ENCODE results near the gene RBKS. TPM values are rescaled to one million over a fixed set of nuclear protein-coding genes. Genes with fewer than 3 reads are reported as not detected.

The RBKS gene
- total and polyA plus RNA-seq, 2 donors from 2014 or later = 10.3 to 28.7 TPM

- no peaks in the 10 kb centered on the region for H3K9me3 ChIP-seq (ENCODE audit: control insufficient read depth in 2 of 3, insufficient read depth in 1 of 3, low read length in 3 of 3)
- TF ChIP-seq, protein P1, sequence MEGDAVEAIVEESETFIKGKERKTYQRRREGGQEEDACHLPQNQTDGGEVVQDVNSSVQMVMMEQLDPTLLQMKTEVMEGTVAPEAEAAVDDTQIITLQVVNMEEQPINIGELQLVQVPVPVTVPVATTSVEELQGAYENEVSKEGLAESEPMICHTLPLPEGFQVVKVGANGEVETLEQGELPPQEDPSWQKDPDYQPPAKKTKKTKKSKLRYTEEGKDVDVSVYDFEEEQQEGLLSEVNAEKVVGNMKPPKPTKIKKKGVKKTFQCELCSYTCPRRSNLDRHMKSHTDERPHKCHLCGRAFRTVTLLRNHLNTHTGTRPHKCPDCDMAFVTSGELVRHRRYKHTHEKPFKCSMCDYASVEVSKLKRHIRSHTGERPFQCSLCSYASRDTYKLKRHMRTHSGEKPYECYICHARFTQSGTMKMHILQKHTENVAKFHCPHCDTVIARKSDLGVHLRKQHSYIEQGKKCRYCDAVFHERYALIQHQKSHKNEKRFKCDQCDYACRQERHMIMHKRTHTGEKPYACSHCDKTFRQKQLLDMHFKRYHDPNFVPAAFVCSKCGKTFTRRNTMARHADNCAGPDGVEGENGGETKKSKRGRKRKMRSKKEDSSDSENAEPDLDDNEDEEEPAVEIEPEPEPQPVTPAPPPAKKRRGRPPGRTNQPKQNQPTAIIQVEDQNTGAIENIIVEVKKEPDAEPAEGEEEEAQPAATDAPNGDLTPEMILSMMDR (IDR thresholded peaks at IDR 0.05; ENCODE audit: borderline replicate concordance, extremely low read depth, insufficient read depth) = no peak
- no peak for FAIRE-seq
- no peak for DNase-seq
- no peaks in the 10 kb centered on the region for H3K27me3 ChIP-seq (ENCODE audit: control insufficient read depth, insufficient read depth, low read length)
- peaks cover 0 to 3% (median 2%) of the 10 kb centered on the region in 3 donors for H3K36me3 ChIP-seq (ENCODE audit: control insufficient read depth in 2 of 3, insufficient read depth in 3 of 3, low read length in 3 of 3)
- H3K4me3 ChIP-seq (ENCODE audit: low read length in 3 of 3) = no peak overlapping the region
- intact Hi-C loops (cut with DNase I) = no loop called here
- no peak overlapping the region for H3K27ac ChIP-seq (ENCODE audit: low read depth in 2 of 2, low read length in 2 of 2)
- no peak overlapping the region for H3K9ac ChIP-seq (ENCODE audit: low read length in 3 of 3)
- no peaks in the 10 kb centered on the region for H3K4me1 ChIP-seq (ENCODE audit: control insufficient read depth in 2 of 3, insufficient read depth in 2 of 3, low read depth in 1 of 3, low read length in 3 of 3)
Measured at GRCh38 chr2:27903649-27904404, 13.6 kb upstream of the RBKS start.

GRCh38 chr2:27903018-27903417 is 12.8 kb upstream of the RBKS start:
- TF ChIP-seq, protein P1 (IDR thresholded peaks at IDR 0.05; ENCODE audit: borderline replicate concordance, extremely low read depth, insufficient read depth) = no peak

GRCh38 chr2:27902098-27902497 is 11.9 kb upstream of the RBKS start:
- Histone ChIP-seq H3K4me1 (ENCODE audit: control insufficient read depth in 2 of 3, insufficient read depth in 2 of 3, low read depth in 1 of 3, low read length in 3 of 3) (no peaks in the 10 kb centered on the region), H3K4me3 (ENCODE audit: low read length in 3 of 3) (no peak overlapping the region), H3K27me3 (ENCODE audit: control insufficient read depth, insufficient read depth, low read length) (no peaks in the 10 kb centered on the region), H3K36me3 (ENCODE audit: control insufficient read depth in 2 of 3, insufficient read depth in 3 of 3, low read length in 3 of 3) (peaks cover 0 to 3% (median 2%) of the 10 kb centered on the region in 3 donors), H3K9ac (ENCODE audit: low read length in 3 of 3) (no peak overlapping the region), H3K9me3 (ENCODE audit: control insufficient read depth in 2 of 3, insufficient read depth in 1 of 3, low read length in 3 of 3) (no peaks in the 10 kb centered on the region), H3K27ac (ENCODE audit: low read depth in 2 of 2, low read length in 2 of 2) (no peak overlapping the region)
- FAIRE-seq (no peak), DNase-seq (no peak)
- intact Hi-C loops (cut with DNase I) = no loop called here
- TF ChIP-seq, protein P1 (IDR thresholded peaks at IDR 0.05; ENCODE audit: borderline replicate concordance, extremely low read depth, insufficient read depth) = no peak

More at GRCh38 chr2:27903018-27903417, 12.8 kb upstream of the RBKS start:
- no peak for DNase-seq
- Histone ChIP-seq H3K4me3 (ENCODE audit: low read length in 3 of 3) (no peak overlapping the region), H3K9me3 (ENCODE audit: control insufficient read depth in 2 of 3, insufficient read depth in 1 of 3, low read length in 3 of 3) (no peaks in the 10 kb centered on the region), H3K27me3 (ENCODE audit: control insufficient read depth, insufficient read depth, low read length) (no peaks in the 10 kb centered on the region), H3K27ac (ENCODE audit: low read depth in 2 of 2, low read length in 2 of 2) (no peak overlapping the region), H3K36me3 (ENCODE audit: control insufficient read depth in 2 of 3, insufficient read depth in 3 of 3, low read length in 3 of 3) (peaks cover 0 to 3% (median 2%) of the 10 kb centered on the region in 3 donors), H3K4me1 (ENCODE audit: control insufficient read depth in 2 of 3, insufficient read depth in 2 of 3, low read depth in 1 of 3, low read length in 3 of 3) (no peaks in the 10 kb centered on the region), H3K9ac (ENCODE audit: low read length in 3 of 3) (no peak overlapping the region)
- FAIRE-seq = no peak
- intact Hi-C loops (cut with DNase I) = no loop called here

Data from kidney (tissue), 14 donors.